Chondrocyte (in vitro differentiated cells): ENCODE data around the gene GSTM2. TPM values are rescaled to one million over a fixed set of nuclear protein-coding genes. Genes with fewer than 3 reads are reported as not detected.
A peak's percentile ranks its signal among the peaks of the same experiment; 100 is the strongest.

Source experiments
- DNase-seq: peaks from one replicate; pipeline ENCODE4 v3.0.0; 2021; ENCODE audit warnings: mixed read lengths, low spot score
- H3K27ac Mint-ChIP-seq: one replicate; pipeline ENCODE4 v1.8.0; 2021; ENCODE audit warnings: mild to moderate bottlenecking, moderate library complexity, mixed read lengths; ENCODE audit not compliant: unreplicated experiment
- H3K27me3 Mint-ChIP-seq: 2 replicates; pipeline ENCODE4 v1.8.0; 2021; ENCODE audit warnings: low read depth, mixed read lengths
- H3K36me3 Mint-ChIP-seq: 2 replicates; pipeline ENCODE4 v1.8.0; 2021; ENCODE audit warnings: low read depth, mixed read lengths
- H3K4me1 Mint-ChIP-seq: 2 replicates; pipeline ENCODE4 v1.8.0; 2021; ENCODE audit warnings: low read depth, mild to moderate bottlenecking, mixed read lengths
- H3K4me3 Mint-ChIP-seq: one replicate; pipeline ENCODE4 v1.8.0; 2021; ENCODE audit warnings: mild to moderate bottlenecking, moderate library complexity, mixed read lengths; ENCODE audit not compliant: unreplicated experiment
- H3K9me3 Mint-ChIP-seq: 2 replicates; pipeline ENCODE4 v1.8.0; 2021; ENCODE audit warnings: low read depth, mixed read lengths
- total RNA-seq: library from RNA; stranded (reverse); gene quantifications from 3 replicates; pipeline ENCODE4 v1.2.1, GENCODE V29; 2021
- TF ChIP-seq, protein P1 (sequence below): fragments of 200-600 bp; sonication (generic); IDR thresholded peaks from 2 replicates; pipeline ENCODE4 v1.5.0; 2021; ENCODE audit warnings: antibody characterized with exemption, mild to moderate bottlenecking, moderate library complexity

Gene GSTM2
- total RNA-seq, 1 donor from 2014 or later: 25.8 TPM

- TF ChIP-seq, protein P1, sequence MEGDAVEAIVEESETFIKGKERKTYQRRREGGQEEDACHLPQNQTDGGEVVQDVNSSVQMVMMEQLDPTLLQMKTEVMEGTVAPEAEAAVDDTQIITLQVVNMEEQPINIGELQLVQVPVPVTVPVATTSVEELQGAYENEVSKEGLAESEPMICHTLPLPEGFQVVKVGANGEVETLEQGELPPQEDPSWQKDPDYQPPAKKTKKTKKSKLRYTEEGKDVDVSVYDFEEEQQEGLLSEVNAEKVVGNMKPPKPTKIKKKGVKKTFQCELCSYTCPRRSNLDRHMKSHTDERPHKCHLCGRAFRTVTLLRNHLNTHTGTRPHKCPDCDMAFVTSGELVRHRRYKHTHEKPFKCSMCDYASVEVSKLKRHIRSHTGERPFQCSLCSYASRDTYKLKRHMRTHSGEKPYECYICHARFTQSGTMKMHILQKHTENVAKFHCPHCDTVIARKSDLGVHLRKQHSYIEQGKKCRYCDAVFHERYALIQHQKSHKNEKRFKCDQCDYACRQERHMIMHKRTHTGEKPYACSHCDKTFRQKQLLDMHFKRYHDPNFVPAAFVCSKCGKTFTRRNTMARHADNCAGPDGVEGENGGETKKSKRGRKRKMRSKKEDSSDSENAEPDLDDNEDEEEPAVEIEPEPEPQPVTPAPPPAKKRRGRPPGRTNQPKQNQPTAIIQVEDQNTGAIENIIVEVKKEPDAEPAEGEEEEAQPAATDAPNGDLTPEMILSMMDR: no peak
- no peak for DNase-seq
- H3K36me3 Mint-ChIP-seq: peaks cover 35% of the 10 kb centered on the region
- no peaks in the 10 kb centered on the region for H3K27me3 Mint-ChIP-seq
- no peaks in the 10 kb centered on the region for H3K9me3 Mint-ChIP-seq
- no peak overlapping the region for H3K27ac Mint-ChIP-seq
- H3K4me3 Mint-ChIP-seq: no peak overlapping the region
- H3K4me1 Mint-ChIP-seq: peaks cover 14% of the 10 kb centered on the region
Observed at GRCh38 chr1:109627692-109628399, 40.0 kb upstream of the GSTM2 start.

GRCh38 chr1:109628540-109629321 lies 39.1 kb upstream of the GSTM2 start:
- no peak overlapping the region for H3K4me3 Mint-ChIP-seq
- DNase-seq: no peak
- H3K4me1 Mint-ChIP-seq: peaks cover 5% of the 10 kb centered on the region

DNA sequence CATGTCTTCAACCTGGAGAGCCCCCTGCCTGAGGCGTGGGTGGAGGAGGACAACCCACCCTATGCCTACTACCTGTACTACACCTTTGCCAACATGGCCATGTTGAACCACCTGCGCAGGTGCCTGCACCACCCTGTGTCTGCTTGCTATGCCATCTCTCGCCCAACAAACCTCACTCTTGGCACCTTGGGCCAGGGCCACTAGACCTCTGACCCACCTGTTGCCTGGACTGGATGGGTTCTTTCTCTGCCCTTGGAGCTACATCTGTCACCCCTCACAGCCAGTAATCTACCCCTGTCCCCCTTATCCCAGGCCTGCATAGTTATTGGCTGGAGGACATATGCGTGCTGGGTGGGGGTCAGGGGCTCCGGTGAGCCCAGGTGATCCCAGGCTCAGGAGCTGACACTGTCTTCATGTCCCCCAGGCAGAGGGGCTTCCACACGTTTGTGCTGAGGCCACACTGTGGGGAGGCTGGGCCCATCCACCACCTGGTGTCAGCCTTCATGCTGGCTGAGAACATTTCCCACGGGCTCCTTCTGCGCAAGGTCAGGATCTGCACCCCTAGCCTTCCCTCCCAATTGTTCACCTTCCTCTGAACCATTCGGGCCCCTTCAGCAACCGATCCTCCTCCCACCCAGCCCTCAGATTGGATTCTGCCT lies 38.4 kb upstream of the GSTM2 start:
- Mint-ChIP-seq H3K4me1 (peaks cover 4% of the 10 kb centered on the region), H3K27ac (no peak overlapping the region), H3K4me3 (no peak overlapping the region), H3K9me3 (no peaks in the 10 kb centered on the region), H3K36me3 (peaks cover 35% of the 10 kb centered on the region), H3K27me3 (no peaks in the 10 kb centered on the region)
- DNase-seq: no peak
- TF ChIP-seq, protein P1: no peak

More at GRCh38 chr1:109628540-109629321, 39.1 kb upstream of the GSTM2 start:
- no peaks in the 10 kb centered on the region for H3K27me3 Mint-ChIP-seq
- H3K9me3 Mint-ChIP-seq: no peaks in the 10 kb centered on the region
- H3K27ac Mint-ChIP-seq: no peak overlapping the region
- TF ChIP-seq, protein P1: no peak
- peaks cover 35% of the 10 kb centered on the region for H3K36me3 Mint-ChIP-seq

DNA sequence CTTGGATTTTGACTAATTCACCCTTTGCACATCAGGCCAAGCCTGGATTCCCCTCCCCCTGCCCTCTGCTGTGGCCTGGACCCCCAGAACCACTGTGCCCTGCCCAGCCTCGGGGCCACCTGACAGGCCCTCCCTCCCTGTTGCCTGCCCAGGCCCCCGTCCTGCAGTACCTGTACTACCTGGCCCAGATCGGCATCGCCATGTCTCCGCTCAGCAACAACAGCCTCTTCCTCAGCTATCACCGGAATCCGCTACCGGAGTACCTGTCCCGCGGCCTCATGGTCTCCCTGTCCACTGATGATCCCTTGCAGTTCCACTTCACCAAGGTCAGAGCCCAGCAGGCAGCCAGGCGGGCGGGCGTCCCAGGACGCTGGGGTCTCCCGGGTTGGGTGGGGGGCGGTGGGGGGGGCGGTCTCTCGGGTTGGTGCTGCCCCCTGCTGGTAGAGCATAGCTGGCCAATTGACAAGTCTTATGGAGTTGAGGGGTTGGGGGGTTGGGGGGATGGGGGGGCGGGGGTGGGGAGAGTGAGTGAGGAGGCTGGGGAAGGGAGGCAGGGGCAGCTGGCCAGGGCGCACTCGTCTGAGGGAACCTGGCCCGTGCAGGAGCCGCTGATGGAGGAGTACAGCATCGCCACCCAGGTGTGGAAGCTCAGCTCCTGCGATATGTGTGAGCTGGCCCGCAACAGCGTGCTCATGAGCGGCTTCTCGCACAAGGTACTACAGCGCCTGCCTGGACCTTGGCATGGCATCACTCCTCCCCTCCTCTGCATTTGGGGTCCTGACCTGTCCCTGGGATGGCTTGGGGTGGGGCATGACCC lies 37.6 kb upstream of the GSTM2 start:
- no peak overlapping the region for H3K4me3 Mint-ChIP-seq
- peaks cover 2% of the 10 kb centered on the region for H3K4me1 Mint-ChIP-seq
- H3K9me3 Mint-ChIP-seq: no peaks in the 10 kb centered on the region
- no peak overlapping the region for H3K27ac Mint-ChIP-seq
- DNase-seq: no peak
- TF ChIP-seq, protein P1: peak; percentile 75
- H3K27me3 Mint-ChIP-seq: no peaks in the 10 kb centered on the region
- H3K36me3 Mint-ChIP-seq: peaks cover 35% of the 10 kb centered on the region
